ENCODE results near the gene ANXA2R.
A peak's percentile ranks its signal among the peaks of the same experiment; 100 is the strongest.
"Not testable (repeated sequence)": the region's sequence is repeated elsewhere in the genome, so short reads cannot be mapped to it uniquely, and the experiment has no call there.

ANXA2R gene, protein sequence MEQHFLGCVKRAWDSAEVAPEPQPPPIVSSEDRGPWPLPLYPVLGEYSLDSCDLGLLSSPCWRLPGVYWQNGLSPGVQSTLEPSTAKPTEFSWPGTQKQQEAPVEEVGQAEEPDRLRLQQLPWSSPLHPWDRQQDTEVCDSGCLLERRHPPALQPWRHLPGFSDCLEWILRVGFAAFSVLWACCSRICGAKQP

DNA sequence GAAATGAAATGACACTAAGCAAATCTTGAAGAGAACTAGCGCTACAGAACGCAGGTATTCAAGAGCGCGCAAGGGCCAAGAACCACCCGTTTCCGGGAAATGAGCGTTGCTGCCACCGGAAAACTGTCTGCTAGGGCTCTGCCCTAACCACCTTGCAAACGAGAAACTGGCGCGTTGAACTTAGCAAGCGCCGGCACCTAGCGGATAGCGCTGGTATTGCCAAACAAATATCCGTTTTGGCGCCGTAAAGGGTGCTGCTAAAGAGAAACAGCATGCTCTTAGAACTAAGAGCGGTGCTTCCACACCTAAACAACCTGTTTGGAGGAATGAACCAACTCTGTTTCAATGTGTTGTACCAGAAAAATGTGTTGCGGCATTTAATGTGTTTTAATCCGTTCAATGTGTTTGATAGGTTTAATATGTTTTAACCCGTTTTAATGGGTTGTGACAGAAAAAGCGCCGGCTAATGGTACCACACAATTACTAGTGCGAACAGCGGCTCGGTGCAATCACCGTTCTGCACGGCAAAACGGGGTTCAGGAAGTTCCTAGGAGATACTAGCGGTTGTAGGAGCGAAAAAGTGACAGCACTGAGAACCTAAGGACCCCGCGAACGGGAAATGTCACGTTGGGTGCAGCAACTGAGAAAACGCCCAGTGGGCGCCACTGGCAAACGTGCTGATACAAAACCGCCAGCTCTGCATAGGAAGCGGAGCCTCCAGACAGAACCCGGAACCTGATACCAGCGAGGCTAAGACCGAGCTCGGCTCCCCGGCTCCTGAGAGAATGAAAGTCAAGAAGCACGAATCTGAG, at the start of gene ANXA2R:
Gene ANXA2R (minus strand): TSS at position 33 of the 812 bp plus-strand sequence. CDS start 273 bp downstream, outside the sequence.
- Histone ChIP-seq H3K36me3 (ENCODE audit: control insufficient read depth in 2 of 2, insufficient read depth in 2 of 2, low read length in 2 of 2) (no peaks in the 10 kb centered on the region), H3K4me1 (ENCODE audit: control insufficient read depth in 2 of 2, insufficient read depth in 2 of 2, low read length in 2 of 2) (peaks cover 12 to 27% of the 10 kb centered on the region in 2 donors), H3K9ac (ENCODE audit: low read depth in 1 of 2, low read length in 2 of 2) (peak within 1 kb of the TSS; percentile 72 to 80)

DNA sequence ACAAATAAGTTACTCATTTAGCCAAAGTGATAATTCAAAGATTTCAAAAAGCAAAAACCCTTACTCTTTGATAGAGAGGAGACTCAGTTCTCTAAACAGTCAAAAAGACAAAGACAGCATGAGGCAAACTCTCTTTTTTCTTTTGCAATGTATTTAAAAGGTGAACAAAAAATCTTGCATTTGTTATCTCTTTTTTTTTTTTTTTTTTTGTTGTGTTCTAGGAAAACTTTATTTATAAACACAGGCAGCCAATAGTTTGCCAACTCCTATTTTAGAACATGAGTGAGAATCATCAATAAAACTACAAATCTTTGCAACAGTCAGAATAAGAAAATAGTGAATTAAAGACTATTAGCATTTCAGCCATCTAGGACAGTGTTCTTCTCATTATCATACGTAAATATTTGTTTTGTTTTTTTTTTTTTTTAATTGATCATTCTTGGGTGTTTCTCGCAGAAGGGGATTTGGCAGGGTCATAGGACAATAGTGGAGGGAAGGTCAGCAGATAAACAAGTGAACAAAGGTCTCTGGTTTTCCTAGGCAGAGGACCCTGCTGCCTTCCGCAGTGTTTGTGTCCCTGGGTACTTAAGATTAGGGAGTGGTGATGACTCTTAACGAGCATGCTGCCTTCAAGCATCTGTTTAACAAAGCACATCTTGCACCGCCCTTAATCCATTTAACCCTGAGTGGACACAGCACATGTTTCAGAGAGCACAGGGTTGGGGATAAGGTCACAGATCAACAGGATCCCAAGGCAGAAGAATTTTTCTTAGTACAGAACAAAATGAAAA, 46.2 kb upstream of the ANXA2R start:
- not testable (repeated sequence) for H3K4me1 ChIP-seq (ENCODE audit: control insufficient read depth in 2 of 2, insufficient read depth in 2 of 2, low read length in 2 of 2); H3K27me3 ChIP-seq (ENCODE audit: control insufficient read depth in 2 of 2, insufficient read depth in 2 of 2, low read length in 2 of 2); H3K9ac ChIP-seq (ENCODE audit: low read depth in 1 of 2, low read length in 2 of 2); H3K9me3 ChIP-seq (ENCODE audit: control insufficient read depth in 2 of 2, low read length in 2 of 2); H3K4me3 ChIP-seq (ENCODE audit: low read length in 2 of 2); H3K36me3 ChIP-seq (ENCODE audit: control insufficient read depth in 2 of 2, insufficient read depth in 2 of 2, low read length in 2 of 2); H3K27ac ChIP-seq (ENCODE audit: low read depth in 2 of 2, low read length in 2 of 2)

More for the DNA sequence above, at the start of gene ANXA2R:
- Histone ChIP-seq H3K9me3 (ENCODE audit: control insufficient read depth in 2 of 2, low read length in 2 of 2) (no peaks in the 10 kb centered on the region), H3K27me3 (ENCODE audit: control insufficient read depth in 2 of 2, insufficient read depth in 2 of 2, low read length in 2 of 2) (no peaks in the 10 kb centered on the region), H3K4me3 (ENCODE audit: low read length in 2 of 2) (peak within 1 kb of the TSS; percentile 81 to 82), H3K27ac (ENCODE audit: low read depth in 2 of 2, low read length in 2 of 2) (peak within 1 kb of the TSS; percentile 89 to 95)

DNA sequence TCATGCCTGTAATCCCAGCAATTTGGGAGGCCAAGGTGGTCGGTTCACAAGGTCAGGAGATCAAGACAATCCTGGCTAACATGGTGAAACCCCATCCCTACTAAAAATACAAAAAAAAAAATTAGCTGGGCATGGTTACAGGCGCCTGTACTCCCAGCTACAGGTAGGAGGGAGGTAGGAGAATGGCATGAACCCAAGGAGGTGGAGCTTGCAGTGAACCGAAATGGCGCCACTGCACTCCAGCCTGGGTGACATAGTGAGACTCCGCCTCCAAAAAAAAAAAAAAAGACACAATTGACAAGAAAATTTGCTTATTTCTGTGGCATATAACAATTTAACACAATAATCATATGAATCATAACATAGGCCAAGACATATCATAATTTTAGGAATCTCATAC, 45.3 kb upstream of the ANXA2R start:
- Histone ChIP-seq H3K4me1 (ENCODE audit: control insufficient read depth in 2 of 2, insufficient read depth in 2 of 2, low read length in 2 of 2) (no peaks in the 10 kb centered on the region), H3K36me3 (ENCODE audit: control insufficient read depth in 2 of 2, insufficient read depth in 2 of 2, low read length in 2 of 2) (peaks cover 7 to 11% of the 10 kb centered on the region in 2 donors), H3K27me3 (ENCODE audit: control insufficient read depth in 2 of 2, insufficient read depth in 2 of 2, low read length in 2 of 2) (no peaks in the 10 kb centered on the region), H3K4me3 (ENCODE audit: low read length in 2 of 2) (no peak overlapping the region), H3K9ac (ENCODE audit: low read depth in 1 of 2, low read length in 2 of 2) (no peak overlapping the region), H3K9me3 (ENCODE audit: control insufficient read depth in 2 of 2, low read length in 2 of 2) (no peaks in the 10 kb centered on the region), H3K27ac (ENCODE audit: low read depth in 2 of 2, low read length in 2 of 2) (no peak overlapping the region)

DNA sequence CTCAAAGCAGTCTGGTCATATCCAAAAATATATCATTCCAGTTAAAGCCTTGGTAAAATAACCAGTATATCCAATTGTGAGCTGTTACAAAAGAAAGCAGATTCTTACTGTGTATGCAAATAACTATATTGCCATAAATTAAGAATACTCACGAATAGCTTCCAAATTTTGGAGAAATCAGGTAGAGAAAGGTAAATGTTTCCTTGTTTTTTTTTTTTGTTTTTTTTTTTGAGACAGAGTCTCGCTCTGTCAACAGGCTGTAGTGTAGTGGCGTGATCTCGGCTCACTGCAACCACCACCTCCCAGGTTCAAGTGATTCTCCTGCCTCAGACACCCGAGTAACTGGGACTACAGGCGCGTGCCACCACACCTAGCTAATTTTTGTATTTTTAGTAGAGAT, 44.3 kb upstream of the ANXA2R start:
- not testable (repeated sequence) for H3K4me1 ChIP-seq (ENCODE audit: control insufficient read depth in 2 of 2, insufficient read depth in 2 of 2, low read length in 2 of 2); H3K27me3 ChIP-seq (ENCODE audit: control insufficient read depth in 2 of 2, insufficient read depth in 2 of 2, low read length in 2 of 2); H3K9ac ChIP-seq (ENCODE audit: low read depth in 1 of 2, low read length in 2 of 2); H3K27ac ChIP-seq (ENCODE audit: low read depth in 2 of 2, low read length in 2 of 2); H3K4me3 ChIP-seq (ENCODE audit: low read length in 2 of 2); H3K9me3 ChIP-seq (ENCODE audit: control insufficient read depth in 2 of 2, low read length in 2 of 2)
- H3K36me3 ChIP-seq (ENCODE audit: control insufficient read depth in 2 of 2, insufficient read depth in 2 of 2, low read length in 2 of 2): peaks cover 11 to 12% of the 10 kb centered on the region in 2 donors

DNA sequence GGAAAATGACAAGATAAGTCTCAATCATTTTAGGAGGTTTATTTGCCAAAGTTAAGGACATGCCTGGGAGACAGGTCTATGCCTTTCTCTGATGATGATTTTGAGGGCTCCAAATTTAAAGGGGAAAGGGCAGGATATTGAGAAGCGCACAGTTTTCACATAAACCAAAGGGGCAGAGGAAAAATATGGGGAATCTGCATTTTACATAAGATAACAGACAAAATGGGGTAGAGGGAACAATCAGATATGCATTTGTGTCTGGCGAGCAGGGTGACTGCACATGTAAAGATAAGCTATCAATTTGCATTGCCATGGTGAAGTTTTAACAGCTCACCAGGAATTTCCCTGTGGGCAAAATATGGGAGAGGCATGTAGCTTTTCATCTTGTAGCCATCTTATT, 41.2 kb upstream of the ANXA2R start:
- H3K36me3 ChIP-seq (ENCODE audit: control insufficient read depth in 2 of 2, insufficient read depth in 2 of 2, low read length in 2 of 2): peaks cover 11 to 15% of the 10 kb centered on the region in 2 donors
- H3K9ac ChIP-seq (ENCODE audit: low read depth in 1 of 2, low read length in 2 of 2); H3K9me3 ChIP-seq (ENCODE audit: control insufficient read depth in 2 of 2, low read length in 2 of 2); H3K27me3 ChIP-seq (ENCODE audit: control insufficient read depth in 2 of 2, insufficient read depth in 2 of 2, low read length in 2 of 2); H3K4me3 ChIP-seq (ENCODE audit: low read length in 2 of 2); H3K27ac ChIP-seq (ENCODE audit: low read depth in 2 of 2, low read length in 2 of 2); H3K4me1 ChIP-seq (ENCODE audit: control insufficient read depth in 2 of 2, insufficient read depth in 2 of 2, low read length in 2 of 2): not testable (repeated sequence)

DNA sequence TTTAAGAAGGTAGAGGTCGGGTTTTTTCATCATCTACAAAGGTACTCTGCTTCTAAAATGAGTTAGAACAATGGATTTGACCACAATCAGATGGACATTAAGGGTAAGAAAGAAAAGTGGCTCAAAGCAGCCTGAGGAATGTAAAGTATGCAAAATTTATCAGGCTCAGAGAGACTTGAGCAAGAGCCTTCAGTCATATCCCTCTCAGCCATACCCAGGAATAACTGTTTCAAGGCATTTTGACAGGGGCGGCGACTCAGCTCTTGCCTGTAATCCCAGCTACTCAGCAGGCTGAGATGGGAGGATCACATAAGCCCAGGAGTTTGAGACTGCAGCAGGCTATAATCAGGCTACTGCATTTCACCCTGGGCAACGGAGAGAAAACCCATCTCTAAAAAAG, 38.8 kb upstream of the ANXA2R start:
- Histone ChIP-seq H3K4me1 (ENCODE audit: control insufficient read depth in 2 of 2, insufficient read depth in 2 of 2, low read length in 2 of 2) (no peaks in the 10 kb centered on the region), H3K4me3 (ENCODE audit: low read length in 2 of 2) (no peak overlapping the region), H3K36me3 (ENCODE audit: control insufficient read depth in 2 of 2, insufficient read depth in 2 of 2, low read length in 2 of 2) (peaks cover 11 to 20% of the 10 kb centered on the region in 2 donors), H3K27ac (ENCODE audit: low read depth in 2 of 2, low read length in 2 of 2) (no peak overlapping the region), H3K27me3 (ENCODE audit: control insufficient read depth in 2 of 2, insufficient read depth in 2 of 2, low read length in 2 of 2) (no peaks in the 10 kb centered on the region), H3K9me3 (ENCODE audit: control insufficient read depth in 2 of 2, low read length in 2 of 2) (no peaks in the 10 kb centered on the region), H3K9ac (ENCODE audit: low read depth in 1 of 2, low read length in 2 of 2) (no peak overlapping the region)

DNA sequence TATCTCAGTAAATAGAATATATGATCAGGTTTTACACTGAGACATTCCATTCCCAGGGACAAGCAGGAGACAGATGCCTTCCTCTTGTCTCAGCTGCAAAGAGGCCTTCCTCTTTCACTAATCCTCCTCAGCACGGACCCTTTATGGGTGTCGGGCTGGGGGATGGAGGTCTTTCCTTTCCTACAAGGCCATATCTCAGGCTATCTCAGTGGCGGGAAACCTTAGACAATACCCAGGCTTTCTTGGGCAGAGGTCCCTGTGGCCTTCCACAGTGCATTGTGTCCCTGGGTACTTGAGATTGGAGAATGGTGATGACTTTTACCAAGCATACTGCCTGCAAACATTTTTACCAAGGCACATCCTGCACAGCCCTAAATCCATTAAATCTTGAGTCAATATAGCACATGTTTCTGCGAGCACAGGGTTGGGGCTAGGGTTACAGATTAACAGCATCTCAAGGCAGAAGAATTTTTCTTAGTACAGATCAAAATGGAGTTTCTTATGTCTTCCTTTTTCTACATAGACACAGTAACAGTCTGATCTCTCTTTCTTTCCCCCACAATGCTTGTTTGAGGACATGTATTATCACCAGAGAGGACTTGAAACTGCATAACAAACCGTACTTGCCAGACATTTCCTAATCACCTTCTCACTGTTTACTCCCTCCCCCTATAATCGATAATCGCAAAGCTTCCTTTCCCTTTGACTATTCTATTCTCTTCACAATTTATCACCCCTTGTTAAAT, 37.5 kb upstream of the ANXA2R start:
- H3K27ac ChIP-seq (ENCODE audit: low read depth in 2 of 2, low read length in 2 of 2); H3K9me3 ChIP-seq (ENCODE audit: control insufficient read depth in 2 of 2, low read length in 2 of 2); H3K4me1 ChIP-seq (ENCODE audit: control insufficient read depth in 2 of 2, insufficient read depth in 2 of 2, low read length in 2 of 2); H3K27me3 ChIP-seq (ENCODE audit: control insufficient read depth in 2 of 2, insufficient read depth in 2 of 2, low read length in 2 of 2); H3K9ac ChIP-seq (ENCODE audit: low read depth in 1 of 2, low read length in 2 of 2); H3K4me3 ChIP-seq (ENCODE audit: low read length in 2 of 2): not testable (repeated sequence)
- peaks cover 11 to 20% of the 10 kb centered on the region in 2 donors for H3K36me3 ChIP-seq (ENCODE audit: control insufficient read depth in 2 of 2, insufficient read depth in 2 of 2, low read length in 2 of 2)

DNA sequence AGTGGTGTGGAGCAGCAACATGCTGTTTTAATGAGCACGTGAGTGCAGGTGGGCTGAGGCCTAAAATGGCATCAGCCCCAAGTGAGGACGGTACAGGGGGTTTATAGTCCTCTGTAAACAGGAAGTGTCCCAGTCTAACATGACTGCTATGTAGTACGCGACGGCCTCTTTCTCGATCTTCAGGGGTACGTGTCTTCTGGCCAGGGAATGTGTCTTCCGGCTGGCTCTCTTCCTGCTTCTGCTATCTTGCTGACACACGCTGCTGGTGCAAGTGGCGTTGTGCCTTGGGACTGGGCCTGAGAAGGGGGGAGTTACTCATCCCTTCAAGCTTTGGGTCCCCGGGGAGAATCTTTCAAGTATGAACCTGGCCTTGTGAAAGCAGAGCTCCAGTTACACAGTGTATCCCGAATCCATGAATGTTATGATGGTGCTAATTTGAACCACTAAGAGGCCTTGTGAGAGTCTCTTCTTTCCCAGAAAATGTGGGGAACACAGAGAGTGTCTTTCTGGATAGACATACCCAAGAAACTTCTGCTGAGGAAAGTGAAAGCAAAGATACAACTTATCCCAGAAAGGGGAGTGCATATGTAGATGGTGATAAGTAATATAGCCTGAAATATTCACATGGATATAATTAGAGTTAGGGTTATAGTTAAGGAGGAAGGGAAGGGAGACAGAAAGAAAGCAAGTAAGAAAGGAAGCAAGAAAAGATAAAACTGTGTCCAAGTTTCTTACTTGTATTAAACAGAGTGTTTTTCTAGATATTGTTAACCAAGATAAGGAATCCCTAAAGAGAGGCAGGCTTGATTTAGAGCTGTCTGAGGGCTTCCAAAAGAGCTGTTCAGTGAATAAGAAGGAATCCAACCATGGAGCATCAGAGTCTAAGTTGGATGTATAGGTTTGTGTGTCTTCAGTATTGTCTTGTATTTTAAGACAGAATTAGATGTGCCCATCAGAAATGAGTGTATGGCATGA, 35.5 kb upstream of the ANXA2R start:
- Histone ChIP-seq H3K9me3 (ENCODE audit: control insufficient read depth in 2 of 2, low read length in 2 of 2) (no peaks in the 10 kb centered on the region), H3K9ac (ENCODE audit: low read depth in 1 of 2, low read length in 2 of 2) (no peak overlapping the region), H3K4me3 (ENCODE audit: low read length in 2 of 2) (no peak overlapping the region), H3K36me3 (ENCODE audit: control insufficient read depth in 2 of 2, insufficient read depth in 2 of 2, low read length in 2 of 2) (peaks cover 10 to 25% of the 10 kb centered on the region in 2 donors), H3K4me1 (ENCODE audit: control insufficient read depth in 2 of 2, insufficient read depth in 2 of 2, low read length in 2 of 2) (no peaks in the 10 kb centered on the region), H3K27me3 (ENCODE audit: control insufficient read depth in 2 of 2, insufficient read depth in 2 of 2, low read length in 2 of 2) (no peaks in the 10 kb centered on the region), H3K27ac (ENCODE audit: low read depth in 2 of 2, low read length in 2 of 2) (no peak overlapping the region)

DNA sequence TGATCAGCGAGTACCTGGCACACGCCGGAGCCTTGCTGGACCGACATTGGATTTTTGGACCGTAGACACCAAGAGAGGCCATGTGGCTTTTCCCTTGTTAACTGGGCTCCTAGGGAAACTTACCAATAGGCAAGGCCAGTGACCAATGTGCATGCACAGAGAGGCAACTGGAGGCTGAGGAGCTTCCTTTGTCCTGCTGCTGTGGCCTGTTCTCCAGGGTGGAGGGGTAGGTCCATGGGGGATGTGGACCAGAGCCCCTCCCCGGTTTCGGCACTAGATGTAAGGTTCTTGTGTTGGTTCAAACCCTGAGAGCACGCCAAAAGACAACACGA, 34.8 kb upstream of the ANXA2R start:
- Histone ChIP-seq H3K27ac (ENCODE audit: low read depth in 2 of 2, low read length in 2 of 2) (no peak overlapping the region), H3K27me3 (ENCODE audit: control insufficient read depth in 2 of 2, insufficient read depth in 2 of 2, low read length in 2 of 2) (no peaks in the 10 kb centered on the region), H3K9me3 (ENCODE audit: control insufficient read depth in 2 of 2, low read length in 2 of 2) (no peaks in the 10 kb centered on the region), H3K4me3 (ENCODE audit: low read length in 2 of 2) (no peak overlapping the region), H3K9ac (ENCODE audit: low read depth in 1 of 2, low read length in 2 of 2) (no peak overlapping the region), H3K36me3 (ENCODE audit: control insufficient read depth in 2 of 2, insufficient read depth in 2 of 2, low read length in 2 of 2) (peaks cover 10 to 23% of the 10 kb centered on the region in 2 donors), H3K4me1 (ENCODE audit: control insufficient read depth in 2 of 2, insufficient read depth in 2 of 2, low read length in 2 of 2) (no peaks in the 10 kb centered on the region)
